Measurements from ENCODE around the gene RAI2.
A peak's percentile ranks its signal among the peaks of the same experiment; 100 is the strongest.

GRCh38 chrX:17888421-17888820, 27.3 kb upstream of the RAI2 start:
- peak in 1 of 5 experiments; percentile 23 for TF ChIP-seq CTCF (IDR thresholded peaks at IDR 0.05 in 4 of 5, conservative IDR thresholded peaks at IDR 0.05 in 1 of 5)
- TF ChIP-seq POLR2A (IDR thresholded peaks at IDR 0.05), result no peak
